NCI-H82 treated with DMSO at 0.1 percent for 48 hours (cell line): ENCODE measurements around the gene RECK.

ENCODE experiments used
- DNase-seq: peaks from one replicate; lab custom pipeline; 2025; ENCODE audit not compliant: unreplicated experiment; lab: John Stamatoyannopoulos, UW

RECK gene

DNA sequence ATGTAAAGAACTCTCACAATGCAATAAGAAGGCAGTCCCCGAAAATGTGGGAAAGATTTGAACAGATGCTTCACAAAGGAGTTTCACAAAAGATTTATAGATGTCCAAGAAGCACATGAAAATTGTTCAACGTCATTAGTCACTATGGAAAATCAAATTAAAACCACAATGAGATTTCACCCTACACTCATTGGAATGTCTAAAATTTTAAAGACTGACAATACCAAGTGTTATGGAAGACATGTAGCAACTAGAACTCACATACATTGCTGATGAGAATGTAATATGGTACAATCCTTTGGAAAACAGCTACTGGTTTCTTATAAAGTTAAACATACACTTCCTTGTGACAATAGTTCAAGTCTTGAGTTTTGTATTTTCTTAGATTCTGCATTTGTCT is 11.0 kb upstream of the RECK start:
- no peak for DNase-seq

DNA sequence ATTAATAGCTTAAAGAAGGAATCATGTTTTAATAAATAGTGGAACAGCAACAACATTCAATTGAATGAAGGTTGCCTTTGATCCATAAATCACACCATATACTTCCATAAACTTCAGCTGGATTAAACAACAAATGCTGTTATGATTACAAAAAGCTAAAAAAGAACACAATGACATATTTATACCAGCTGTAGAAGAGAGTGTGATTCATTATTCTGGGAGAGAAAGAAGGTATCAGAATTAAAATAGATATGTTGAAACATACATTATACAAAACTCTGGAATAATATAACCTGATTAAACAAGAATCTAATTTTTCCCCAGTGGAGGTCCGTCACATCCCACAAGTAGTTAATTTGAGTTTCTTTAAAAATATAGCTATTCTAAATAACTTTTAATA is 7.5 kb upstream of the RECK start:
- no peak for DNase-seq

DNA sequence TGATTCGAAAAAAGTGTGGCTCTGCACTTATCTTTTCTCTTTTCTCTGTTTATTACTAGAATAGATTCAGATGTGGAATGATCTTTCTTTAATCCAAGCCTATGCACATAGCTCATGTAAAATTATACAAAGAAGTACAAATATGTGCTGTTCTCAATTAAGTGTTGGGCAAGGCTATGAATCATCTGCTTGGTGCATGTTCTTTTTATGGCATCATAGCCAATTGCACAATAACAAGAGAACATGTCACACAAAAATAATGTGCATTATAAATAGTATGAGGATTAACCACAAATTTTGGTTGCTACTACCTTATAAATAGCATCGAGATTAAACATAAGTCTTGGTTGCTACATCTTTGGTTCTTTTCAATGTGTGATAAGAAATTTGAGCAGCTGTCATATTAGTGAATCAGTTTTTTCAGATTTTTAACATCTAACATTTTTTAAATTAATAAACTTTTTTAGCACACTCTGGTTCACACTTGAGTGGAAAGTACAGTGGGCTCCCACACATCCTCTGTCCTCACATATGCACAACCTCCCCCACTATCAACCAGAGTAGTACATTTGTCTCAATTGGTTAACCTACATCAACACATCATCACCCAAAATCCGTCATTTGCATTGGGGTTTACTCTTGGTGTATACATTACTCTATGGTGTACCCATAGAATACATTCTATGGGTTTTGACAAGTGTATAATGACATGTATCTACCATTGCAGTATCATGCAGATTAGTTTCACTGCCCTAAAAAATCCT is 6.8 kb upstream of the RECK start:
- DNase-seq, result no peak

DNA sequence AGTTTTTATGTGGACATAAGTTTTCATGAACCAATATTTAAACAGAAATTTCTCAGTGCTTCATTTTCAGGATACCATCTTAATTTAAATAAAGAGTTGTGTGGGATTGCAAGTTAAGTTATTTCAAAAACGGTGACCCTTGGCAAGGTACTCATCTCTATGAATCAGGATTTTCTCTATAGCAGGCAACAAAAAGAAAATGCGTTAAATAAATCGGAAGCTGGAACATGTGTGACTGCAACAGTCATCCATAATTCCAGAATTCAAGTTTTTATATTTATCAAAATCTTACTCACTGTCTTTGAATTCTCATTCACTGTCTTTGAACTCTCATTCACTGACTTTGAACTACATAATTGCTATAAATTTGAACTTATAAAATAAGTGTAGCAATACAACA is 5.8 kb upstream of the RECK start:
- no peak for DNase-seq

DNA sequence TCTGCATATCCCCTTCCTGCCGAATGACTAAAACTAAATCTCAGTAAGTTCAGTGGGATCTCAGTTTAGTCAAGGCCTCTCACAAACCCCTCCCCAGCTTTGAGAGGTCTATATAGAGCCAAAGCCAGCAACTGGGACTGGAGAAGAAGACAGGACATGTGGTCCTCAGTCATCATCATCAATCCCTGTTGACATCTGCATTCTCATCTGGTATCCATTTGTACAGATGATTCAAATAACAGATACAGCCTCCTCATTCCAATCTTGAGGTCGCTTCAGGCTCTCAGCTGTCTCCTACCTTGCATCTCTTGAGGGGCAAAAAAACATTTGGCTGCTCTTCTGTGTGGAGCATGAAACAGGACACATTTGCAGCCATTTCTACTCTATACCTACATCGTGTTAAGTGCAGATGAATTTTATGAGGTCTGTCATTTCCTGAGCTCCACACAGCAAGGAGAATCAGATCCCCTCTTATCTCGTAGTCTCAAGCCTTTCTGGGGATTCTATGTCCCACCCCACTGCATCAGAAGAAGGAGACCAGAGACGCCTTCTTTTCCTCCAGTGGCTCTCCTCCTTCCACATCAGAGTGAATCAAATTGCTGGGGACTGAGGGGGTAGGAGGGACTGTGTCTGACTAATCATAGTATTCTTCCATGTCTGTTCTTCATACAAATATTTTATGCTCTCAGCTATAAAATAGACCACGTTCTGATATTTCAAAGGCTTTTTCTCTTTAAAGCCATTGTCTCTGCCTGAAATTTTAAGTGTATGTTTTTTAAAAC is 4.7 kb upstream of the RECK start:
- no peak for DNase-seq

DNA sequence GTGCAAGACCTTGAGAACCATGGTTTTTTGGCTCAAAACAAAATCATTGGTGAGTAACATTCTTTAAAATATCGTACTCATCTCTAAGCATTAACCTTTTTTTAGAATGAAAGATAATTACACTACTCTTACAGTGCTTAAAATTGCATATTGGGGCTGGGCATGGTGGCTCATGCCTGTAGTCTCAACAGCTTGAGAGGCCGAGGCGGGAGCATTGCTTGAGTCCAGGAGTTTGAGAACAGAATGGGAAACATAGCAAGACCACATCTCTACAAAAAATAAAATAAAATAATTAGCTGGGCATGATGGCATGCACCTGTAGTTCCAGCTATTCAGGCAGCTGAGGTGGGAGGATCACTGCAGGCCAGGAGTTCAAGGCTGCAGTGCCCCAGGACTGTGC is 2.9 kb upstream of the RECK start:
- no peak for DNase-seq

DNA sequence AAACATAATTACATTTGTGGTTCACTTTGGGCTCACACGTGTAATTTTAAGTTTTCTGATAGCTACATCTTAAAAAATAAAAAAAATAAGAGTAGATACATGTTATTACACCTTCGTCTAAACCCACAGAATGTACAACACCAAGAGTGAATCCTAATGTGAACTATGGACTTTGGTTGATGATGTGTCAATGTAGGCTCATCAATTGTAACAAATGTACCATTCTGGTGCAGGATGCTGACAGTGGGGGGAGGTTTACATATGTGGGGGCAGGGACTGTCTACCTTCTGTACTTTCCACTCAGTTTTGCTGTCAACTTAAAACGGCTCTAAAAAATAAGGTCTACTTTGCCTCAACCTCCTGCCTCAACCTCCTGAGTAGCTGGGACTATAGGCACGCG is 2.5 kb upstream of the RECK start:
- DNase-seq, result no peak

DNA sequence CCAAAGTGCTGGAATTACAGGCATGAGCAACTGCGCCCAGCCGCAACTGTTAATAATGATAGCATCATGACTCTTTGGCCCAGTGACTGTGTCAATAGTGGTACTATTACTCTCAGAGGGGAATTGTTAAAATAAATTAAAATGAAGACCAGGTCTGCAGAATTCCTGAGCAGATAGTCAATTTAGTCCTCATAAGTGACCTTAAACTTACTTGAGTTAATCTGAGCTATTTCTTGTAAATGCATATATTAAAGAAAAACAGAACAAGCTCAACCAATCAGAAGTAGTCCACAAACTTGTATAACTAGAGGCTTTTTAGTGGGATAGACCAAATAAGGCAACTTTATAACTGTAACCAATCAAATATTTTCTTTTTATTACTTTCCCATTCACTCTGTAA is 1.7 kb upstream of the RECK start:
- DNase-seq, result no peak

DNA sequence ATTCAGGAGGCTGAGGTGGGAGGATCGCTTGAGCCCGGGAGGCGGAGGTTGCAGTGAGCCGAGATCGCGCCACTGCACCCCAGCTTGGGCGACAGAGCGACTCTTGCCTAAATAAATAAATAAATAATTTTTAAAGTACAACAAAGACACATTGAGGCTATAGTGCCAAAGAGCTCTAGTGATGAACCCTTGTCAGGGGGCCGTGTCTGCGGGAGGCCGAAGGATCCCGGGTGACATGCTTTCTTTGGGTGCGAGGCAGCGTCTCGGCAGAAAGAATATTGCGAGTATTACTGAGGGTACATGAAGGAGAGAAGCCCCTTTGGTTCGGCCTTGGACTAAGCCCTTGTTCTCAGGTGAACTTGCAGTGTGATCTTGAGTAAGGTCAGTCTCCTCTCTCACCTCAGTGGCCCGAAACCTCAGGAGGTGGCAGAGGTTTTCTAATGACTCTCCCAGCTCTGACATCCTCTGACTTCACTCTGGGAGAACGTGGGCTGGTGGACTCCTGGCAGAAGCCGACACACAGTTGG is 397 bp upstream of the RECK start:
- no peak for DNase-seq

DNA sequence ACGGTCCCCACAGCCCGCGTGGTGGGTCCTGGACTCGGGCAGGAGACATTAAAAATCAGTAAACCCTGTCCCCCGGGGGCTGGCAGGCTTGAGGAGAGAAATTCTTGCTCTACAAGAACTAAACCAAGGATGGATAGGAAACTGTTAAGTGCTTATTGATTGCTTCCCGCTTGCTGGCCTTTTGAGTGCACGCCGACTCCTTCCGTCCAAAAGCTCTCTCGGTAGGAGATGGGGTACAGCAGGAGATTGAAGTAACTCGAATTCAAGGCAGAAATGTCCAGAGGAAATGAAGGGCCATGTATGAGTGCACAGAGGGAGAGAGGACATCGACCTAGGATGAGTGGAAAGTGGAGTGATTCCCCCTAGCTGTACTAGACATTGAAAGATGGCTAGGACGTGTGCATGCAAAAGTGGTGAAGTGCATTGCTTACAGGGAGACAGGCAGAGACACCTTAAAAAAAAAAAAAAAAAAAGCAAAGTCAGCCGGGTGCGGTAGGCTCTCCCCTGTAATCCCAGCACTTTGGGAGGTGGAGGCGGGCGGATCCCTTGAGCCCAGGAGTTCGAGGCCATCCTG is 923 bp downstream of the RECK start:
- no peak for DNase-seq

DNA sequence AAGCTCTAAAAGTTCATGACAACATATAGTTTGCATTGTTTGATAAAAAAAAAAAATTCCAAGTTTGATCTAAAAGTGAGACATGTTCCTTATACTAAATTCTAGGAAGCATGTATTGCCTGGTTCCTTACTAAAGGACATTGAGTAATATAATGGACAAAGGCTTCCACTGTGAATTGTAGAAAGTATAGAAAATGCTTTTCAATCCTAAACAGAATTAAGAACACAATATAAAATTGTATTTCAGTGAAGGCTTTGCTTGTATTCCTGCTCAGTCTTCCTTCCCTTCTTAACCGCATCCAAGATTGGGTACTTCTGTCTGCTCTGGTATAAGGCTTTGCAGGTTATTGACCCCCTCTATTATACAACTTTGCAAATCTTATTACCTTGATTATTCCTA is 2.4 kb downstream of the RECK start:
- no peak for DNase-seq

DNA sequence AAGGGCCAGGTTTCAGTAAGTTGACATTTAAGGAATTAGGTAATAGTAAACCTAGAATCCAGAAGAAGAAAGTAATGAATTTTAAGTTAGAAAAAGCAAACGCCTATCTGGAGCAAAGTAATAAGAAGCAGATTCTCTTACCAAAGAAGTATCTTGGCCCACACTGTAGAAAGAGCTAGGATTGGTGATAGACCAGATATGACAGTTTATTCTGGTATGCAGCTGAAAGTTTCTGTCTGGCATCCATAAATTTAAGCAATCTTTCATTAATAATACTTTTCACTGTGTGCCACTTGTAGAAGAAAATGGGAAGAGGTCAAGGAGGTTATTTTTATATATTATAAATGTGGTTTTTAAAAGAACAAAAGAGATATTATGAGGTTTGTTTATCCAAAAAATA is 3.0 kb downstream of the RECK start:
- no peak for DNase-seq

DNA sequence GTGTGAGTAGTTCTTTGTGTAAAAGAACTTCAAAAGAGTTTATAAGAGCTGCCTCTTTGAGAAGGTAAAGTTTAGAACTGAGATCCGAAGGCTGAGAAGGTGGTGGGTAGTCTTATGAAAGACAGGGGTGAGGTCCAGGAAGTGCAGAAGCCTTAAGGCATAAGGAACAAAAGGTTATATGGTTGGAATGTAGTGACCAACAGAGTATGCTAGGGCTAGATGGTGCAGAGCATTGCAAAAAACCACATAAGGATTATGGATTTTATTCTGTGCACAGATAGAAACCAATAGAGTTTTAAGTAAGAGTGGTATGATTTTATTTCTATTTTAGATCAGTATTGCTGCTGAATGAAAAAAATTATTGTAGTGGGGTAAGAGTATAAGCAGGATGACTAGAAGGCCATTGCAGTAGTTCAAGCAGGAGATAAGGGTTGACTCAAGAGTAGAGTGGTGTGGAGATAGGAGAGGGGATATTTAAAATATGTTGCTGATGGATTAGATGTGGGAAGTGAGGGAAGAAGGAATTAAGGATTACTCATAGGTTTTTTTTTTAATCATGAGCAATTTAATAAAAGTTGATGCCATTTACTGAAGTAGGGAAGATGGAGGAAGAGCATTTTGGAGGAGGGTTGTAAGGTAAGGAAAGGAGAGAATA is 3.7 kb downstream of the RECK start:
- no peak for DNase-seq

DNA sequence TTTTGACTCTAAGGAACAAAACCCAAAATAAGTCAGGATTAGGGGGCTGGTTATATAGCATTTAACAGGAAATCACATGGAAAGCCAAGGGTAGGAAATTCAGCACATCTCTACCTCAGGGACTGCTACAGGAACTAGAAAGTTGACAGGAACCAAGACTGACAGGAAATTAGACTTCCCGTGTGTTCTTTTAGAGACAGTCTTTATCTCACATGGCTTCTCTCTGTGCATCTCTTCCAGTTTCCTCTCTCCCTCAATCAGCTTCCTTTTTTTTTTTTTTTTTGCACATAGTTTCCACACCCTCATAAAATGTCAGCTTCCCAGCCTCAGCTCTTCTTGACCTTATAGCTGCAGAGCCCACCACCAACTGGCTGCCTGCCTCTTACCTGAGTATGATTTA is 4.8 kb downstream of the RECK start:
- DNase-seq, result no peak

DNA sequence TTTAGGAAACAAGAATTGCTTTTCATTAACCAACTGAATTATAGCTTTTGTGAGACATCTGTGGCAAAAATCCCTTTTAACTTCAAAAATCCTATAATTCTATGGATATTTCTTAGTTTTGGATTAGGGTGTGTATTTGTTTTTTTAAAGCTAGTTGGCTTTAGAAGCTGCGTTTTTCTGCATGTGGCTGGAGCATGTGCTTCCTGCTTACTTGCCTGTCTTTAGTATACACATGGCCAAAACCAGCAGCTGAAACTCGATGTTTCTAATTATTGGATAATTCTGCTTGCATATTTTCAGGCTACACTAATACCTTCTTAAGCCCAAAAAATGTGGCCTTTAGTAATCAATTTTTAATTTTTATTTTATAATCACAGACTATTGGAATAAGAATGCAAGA is 8.9 kb downstream of the RECK start:
- no peak for DNase-seq

DNA sequence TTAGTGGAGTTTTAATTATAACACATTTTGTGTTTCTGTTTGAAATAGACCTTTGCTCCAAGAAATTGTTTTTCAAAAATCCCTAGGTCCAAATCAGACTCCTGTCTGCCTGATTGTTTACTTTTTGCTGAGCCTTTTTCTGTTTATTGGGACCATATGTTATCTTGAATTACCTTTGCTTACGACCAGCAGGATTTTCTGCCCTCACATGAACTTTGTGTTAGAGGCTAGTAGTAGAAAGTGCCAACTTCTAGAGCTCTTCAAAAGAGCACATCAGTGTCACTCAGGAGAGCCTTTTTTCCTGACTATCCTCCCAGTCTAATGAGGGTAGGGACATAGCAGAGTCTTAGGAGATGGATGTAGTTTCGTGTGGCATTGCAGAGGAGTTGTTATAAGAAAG is 10.2 kb downstream of the RECK start:
- DNase-seq, result peak; percentile 48

DNA sequence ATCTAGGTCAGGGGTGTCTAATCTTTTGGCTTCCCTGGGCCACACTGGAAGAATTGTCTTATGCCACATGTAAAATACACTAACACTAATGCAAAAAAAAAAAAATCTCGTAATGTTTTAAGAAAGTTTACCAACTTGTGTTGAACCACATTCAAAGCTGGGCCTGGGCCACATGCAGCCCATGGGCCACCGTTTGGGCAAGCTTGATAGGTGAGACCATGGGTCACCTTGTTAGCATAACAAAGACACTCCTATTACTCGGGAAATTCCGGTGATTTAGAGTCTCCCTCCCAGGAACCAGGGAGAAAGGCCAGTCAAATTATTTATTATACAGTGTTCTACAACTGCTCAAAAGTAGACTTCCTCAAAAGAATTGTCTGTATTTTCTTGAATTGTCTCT is 12.7 kb downstream of the RECK start:
- no peak for DNase-seq

DNA sequence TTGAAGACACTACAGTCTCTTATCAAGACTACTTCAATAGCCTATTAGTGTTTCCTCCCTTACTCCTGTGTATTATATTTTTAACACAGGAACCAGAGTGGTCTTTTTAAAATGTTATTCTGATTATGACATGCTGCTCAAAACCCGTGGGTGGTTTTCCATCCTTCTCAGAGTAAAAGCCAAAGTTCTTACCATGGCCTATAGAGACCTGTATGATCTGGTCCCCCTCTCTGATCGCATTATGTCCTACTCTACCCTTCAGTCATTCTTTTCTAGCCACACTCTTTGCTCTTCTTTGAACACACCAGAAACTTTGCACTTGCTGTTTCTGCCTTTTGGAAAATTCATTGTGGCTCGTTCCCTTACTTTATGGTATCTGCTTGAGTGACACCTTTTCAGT is 13.8 kb downstream of the RECK start:
- no peak for DNase-seq

DNA sequence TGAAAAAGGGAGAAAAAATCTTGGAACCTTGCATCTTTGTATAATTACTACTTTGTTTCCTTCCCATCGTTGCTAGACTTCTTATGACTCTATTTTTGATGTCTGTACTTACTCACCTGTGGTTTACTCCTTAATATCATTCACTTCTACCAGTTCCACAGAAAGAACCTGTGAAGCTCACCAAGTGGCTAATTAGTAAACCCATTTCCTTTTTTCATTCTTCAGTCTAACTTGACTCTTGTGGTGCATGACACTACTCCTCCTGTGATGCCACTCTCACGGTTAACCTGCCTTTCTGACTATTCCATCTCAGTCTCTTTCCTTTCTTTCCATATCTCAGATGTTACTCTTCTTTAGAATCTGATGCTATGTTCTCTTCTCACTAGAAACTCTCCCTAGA is 14.6 kb downstream of the RECK start:
- DNase-seq, result no peak

DNA sequence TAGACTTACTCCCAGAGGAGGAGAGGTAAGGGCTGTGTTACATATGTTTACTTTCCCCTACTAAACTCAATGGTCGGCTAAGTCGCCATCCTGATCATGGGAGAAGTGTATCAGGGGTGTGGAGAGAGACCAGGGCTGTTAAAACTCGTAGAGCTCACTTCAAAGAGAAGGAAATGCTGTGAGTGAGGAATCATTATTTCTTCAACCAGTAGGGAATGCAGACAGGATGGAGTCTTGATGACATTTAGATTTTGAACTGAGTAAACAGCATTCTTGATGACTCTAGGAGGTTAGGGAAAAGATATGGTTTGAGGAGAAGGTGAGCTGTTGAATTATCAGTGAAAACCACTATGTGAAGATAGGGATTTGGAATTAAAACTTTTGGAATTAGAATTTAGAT is 17.3 kb downstream of the RECK start:
- no peak for DNase-seq

DNA sequence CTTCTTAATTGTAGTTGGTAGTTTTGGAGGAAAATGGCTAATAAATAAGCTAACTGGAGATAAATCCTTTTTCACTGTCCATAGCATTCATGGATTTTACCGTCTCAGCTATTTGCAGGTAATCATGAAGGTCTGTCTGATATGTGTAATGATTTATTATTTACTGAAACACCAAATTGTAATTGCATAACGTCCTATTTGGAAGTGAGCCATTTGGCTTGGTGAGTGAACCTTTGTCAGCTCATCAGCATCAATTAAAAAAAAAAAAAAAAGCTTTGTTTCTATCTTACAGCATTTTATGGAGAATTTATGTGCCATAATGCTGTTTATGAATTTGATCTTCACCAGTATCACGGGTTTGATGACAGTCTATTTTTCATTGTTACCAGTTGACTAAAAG is 20.2 kb downstream of the RECK start:
- DNase-seq, result no peak
